Measurements from ENCODE around the gene TEX13D. TPM values are rescaled to one million over a fixed set of nuclear protein-coding genes. Genes with fewer than 3 reads are reported as not detected.

Gene TEX13D
- total and polyA plus RNA-seq, 9 of the 15 experiments (the other 6 are each of a cell fraction or from before 2014, with no cell fraction given), result 0.06 TPM; not detected in 8

DNA sequence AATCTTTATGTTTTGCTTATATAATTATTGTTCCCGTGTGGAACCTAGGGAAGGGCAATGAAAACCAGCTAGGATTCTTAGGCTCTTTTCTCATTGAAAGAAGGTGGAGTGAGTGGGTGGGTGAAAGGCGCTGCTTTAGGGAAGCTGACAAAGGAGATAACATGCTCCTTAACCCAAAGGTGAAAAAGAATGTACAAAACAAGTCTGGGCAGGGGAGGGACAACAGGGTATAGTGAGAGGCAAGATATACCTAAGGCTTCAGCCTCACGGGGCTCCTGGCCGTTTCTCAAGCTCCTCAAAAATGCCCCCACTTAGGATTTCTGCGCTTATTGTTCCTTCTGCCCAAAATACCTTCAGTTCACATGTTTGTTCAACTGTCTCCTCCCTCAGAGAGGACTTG is 15.7 kb downstream of the TEX13D start (continued):
- TF ChIP-seq, protein P1, sequence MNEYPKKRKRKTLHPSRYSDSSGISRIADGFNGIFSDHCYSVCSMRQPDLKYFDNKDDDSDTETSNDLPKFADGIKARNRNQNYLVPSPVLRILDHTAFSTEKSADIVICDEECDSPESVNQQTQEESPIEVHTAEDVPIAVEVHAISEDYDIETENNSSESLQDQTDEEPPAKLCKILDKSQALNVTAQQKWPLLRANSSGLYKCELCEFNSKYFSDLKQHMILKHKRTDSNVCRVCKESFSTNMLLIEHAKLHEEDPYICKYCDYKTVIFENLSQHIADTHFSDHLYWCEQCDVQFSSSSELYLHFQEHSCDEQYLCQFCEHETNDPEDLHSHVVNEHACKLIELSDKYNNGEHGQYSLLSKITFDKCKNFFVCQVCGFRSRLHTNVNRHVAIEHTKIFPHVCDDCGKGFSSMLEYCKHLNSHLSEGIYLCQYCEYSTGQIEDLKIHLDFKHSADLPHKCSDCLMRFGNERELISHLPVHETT (CRISPR knock-in tag; conservative IDR thresholded peaks at IDR 0.05 in 1 of 2, IDR thresholded peaks at IDR 0.05 in 1 of 2), result no peak
- TF ChIP-seq CBFA2T3 (IDR thresholded peaks at IDR 0.05) (peak; percentile 80), MCM5 (IDR thresholded peaks at IDR 0.05; ENCODE audit: low read depth) (no peak), ZC3H11A (IDR thresholded peaks at IDR 0.05; ENCODE audit: low read depth, low read length) (no peak), KLF16 (IDR thresholded peaks at IDR 0.05) (no peak), PRMT5 (CRISPR knock-in tag; IDR thresholded peaks at IDR 0.05) (no peak), SETDB1 (IDR thresholded peaks at IDR 0.05; ENCODE audit: low read length) (no peak), SREBF1 (IDR thresholded peaks at IDR 0.05; ENCODE audit: borderline replicate concordance, low read depth, low read length) (no peak), ZNF785 (CRISPR knock-in tag; IDR thresholded peaks at IDR 0.05) (no peak), RBM14 (IDR thresholded peaks at IDR 0.05; ENCODE audit: borderline replicate concordance, insufficient read depth, low read depth, low read length) (no peak), ESRRA (IDR thresholded peaks at IDR 0.05; ENCODE audit: borderline replicate concordance, low read depth) (no peak), GABPB1 (CRISPR knock-in tag; IDR thresholded peaks at IDR 0.05) (no peak), ZSCAN32 (CRISPR knock-in tag; IDR thresholded peaks at IDR 0.05) (no peak), ZNF12 (CRISPR knock-in tag; IDR thresholded peaks at IDR 0.05) (no peak), SMARCA4 (IDR thresholded peaks at IDR 0.05) (peak; percentile 41), L3MBTL2 (IDR thresholded peaks at IDR 0.05) (no peak), ARID1B (IDR thresholded peaks at IDR 0.05) (peak; percentile 65), HNRNPK (IDR thresholded peaks at IDR 0.05; ENCODE audit: low read depth, low read length, poor library complexity, severe bottlenecking) (no peak), ETS2 (tag; IDR thresholded peaks at IDR 0.05; ENCODE audit: borderline replicate concordance, poor library complexity, severe bottlenecking) (no peak), PTRF (tag; IDR thresholded peaks at IDR 0.05) (no peak)
- TF ChIP-seq, protein P2, sequence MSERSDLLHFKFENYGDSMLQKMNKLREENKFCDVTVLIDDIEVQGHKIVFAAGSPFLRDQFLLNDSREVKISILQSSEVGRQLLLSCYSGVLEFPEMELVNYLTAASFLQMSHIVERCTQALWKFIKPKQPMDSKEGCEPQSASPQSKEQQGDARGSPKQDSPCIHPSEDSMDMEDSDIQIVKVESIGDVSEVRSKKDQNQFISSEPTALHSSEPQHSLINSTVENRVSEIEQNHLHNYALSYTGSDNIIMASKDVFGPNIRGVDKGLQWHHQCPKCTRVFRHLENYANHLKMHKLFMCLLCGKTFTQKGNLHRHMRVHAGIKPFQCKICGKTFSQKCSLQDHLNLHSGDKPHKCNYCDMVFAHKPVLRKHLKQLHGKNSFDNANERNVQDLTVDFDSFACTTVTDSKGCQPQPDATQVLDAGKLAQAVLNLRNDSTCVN (CRISPR knock-in tag; IDR thresholded peaks at IDR 0.05), result no peak
- TF ChIP-seq, protein P3, sequence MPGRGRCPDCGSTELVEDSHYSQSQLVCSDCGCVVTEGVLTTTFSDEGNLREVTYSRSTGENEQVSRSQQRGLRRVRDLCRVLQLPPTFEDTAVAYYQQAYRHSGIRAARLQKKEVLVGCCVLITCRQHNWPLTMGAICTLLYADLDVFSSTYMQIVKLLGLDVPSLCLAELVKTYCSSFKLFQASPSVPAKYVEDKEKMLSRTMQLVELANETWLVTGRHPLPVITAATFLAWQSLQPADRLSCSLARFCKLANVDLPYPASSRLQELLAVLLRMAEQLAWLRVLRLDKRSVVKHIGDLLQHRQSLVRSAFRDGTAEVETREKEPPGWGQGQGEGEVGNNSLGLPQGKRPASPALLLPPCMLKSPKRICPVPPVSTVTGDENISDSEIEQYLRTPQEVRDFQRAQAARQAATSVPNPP (IDR thresholded peaks at IDR 0.05; ENCODE audit: borderline replicate concordance, insufficient read depth, insufficient read length), result no peak
- TF ChIP-seq, protein P4, sequence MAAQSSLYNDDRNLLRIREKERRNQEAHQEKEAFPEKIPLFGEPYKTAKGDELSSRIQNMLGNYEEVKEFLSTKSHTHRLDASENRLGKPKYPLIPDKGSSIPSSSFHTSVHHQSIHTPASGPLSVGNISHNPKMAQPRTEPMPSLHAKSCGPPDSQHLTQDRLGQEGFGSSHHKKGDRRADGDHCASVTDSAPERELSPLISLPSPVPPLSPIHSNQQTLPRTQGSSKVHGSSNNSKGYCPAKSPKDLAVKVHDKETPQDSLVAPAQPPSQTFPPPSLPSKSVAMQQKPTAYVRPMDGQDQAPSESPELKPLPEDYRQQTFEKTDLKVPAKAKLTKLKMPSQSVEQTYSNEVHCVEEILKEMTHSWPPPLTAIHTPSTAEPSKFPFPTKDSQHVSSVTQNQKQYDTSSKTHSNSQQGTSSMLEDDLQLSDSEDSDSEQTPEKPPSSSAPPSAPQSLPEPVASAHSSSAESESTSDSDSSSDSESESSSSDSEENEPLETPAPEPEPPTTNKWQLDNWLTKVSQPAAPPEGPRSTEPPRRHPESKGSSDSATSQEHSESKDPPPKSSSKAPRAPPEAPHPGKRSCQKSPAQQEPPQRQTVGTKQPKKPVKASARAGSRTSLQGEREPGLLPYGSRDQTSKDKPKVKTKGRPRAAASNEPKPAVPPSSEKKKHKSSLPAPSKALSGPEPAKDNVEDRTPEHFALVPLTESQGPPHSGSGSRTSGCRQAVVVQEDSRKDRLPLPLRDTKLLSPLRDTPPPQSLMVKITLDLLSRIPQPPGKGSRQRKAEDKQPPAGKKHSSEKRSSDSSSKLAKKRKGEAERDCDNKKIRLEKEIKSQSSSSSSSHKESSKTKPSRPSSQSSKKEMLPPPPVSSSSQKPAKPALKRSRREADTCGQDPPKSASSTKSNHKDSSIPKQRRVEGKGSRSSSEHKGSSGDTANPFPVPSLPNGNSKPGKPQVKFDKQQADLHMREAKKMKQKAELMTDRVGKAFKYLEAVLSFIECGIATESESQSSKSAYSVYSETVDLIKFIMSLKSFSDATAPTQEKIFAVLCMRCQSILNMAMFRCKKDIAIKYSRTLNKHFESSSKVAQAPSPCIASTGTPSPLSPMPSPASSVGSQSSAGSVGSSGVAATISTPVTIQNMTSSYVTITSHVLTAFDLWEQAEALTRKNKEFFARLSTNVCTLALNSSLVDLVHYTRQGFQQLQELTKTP (IDR thresholded peaks at IDR 0.05; ENCODE audit: low read depth in 1 of 2, partially characterized antibody in 2 of 2), result no peak

Measured in K562 (cell line).